AG09309 (cell line): Measurements from ENCODE around the gene ACVRL1.

Experiments
- DNase-seq: peaks from one replicate; pipeline ENCODE4 v3.0.0-alpha.2; 2010; ENCODE audit warnings: low read depth
- H3K4me3 ChIP-seq: 2 replicates; pipeline ENCODE4 v1.5.1; 2011; ENCODE audit warnings: mild to moderate bottlenecking, low read depth, low read length, moderate library complexity; ENCODE audit not compliant: control insufficient read depth
- CTCF ChIP-seq: IDR thresholded peaks from 2 replicates; pipeline ENCODE4 v1.5.1; 2011; ENCODE audit warnings: mild to moderate bottlenecking, low read depth, low read length, inconsistent platforms; ENCODE audit not compliant: insufficient read depth, control insufficient read depth; ENCODE audit errors: missing control alignments

The ACVRL1 gene

GRCh38 chr12:51905471-51906429 lies 1.6 kb upstream of the ACVRL1 start:
- TF ChIP-seq CTCF: no peak
- no peak for DNase-seq
- no peak overlapping the region for H3K4me3 ChIP-seq

GRCh38 chr12:51906430-51907082 lies 748 bp upstream of the ACVRL1 start:
- DNase-seq: no peak
- peak overlapping the region; percentile 51 for H3K4me3 ChIP-seq
- no peak for TF ChIP-seq CTCF

- no peak for TF ChIP-seq CTCF
- H3K4me3 ChIP-seq: peak overlapping the region; percentile 51
- DNase-seq: no peak
These were observed 637 bp downstream of the ACVRL1 start for GRCh38 chr12:51907856-51908425.

- no peak overlapping the region for H3K4me3 ChIP-seq
- TF ChIP-seq CTCF: no peak
- no peak for DNase-seq
These were observed 1.7 kb downstream of the ACVRL1 start for GRCh38 chr12:51908876-51909592.

DNA sequence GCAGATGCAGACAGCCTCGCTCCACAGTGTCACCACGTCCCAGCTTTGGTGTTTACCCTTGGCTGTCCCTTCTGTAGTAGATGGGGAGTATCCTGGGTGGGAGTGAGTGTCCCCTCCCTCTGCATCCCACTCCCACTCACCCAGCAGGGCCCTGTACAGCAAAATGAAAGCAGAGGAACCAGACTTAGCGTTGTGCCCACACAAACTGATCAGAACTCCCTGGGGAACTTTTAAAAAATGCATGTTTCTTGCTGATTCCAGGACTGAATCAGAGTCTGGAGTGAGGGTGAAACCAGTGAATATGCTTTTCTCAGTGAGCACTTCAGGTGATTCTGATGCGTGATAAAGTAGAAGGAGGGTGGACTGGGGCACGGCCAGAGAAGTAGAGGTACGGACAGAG lies 2.9 kb downstream of the ACVRL1 start:
- no peak overlapping the region for H3K4me3 ChIP-seq
- no peak for TF ChIP-seq CTCF
- DNase-seq: no peak

GRCh38 chr12:51910691-51911090 lies 3.4 kb downstream of the ACVRL1 start:
- TF ChIP-seq CTCF: no peak
- DNase-seq: no peak
- H3K4me3 ChIP-seq: no peak overlapping the region
